OCI-LY7 (cell line): ENCODE results near the gene RCSD1.

Experiments used
- EZH2phosphoT487 ChIP-seq: fragments of 200-600 bp; sonication (generic); IDR thresholded peaks from 2 replicates; pipeline ENCODE4 v1.6.1; 2018; ENCODE audit warnings: low read depth, borderline replicate concordance, mild to moderate bottlenecking, mixed run types, antibody characterized with exemption, low read length, moderate library complexity, mixed read lengths
- TF ChIP-seq, protein P1 (sequence below): fragments of 200-600 bp; sonication (generic); conservative IDR thresholded peaks from 2 replicates; pipeline ENCODE4 v1.5.1; 2014; ENCODE audit warnings: mild to moderate bottlenecking, antibody characterized with exemption, low read length, moderate library complexity, mixed read lengths

GRCh38 chr1:167705250-167705649, 75.2 kb downstream of the RCSD1 start:
- TF ChIP-seq, protein P1, sequence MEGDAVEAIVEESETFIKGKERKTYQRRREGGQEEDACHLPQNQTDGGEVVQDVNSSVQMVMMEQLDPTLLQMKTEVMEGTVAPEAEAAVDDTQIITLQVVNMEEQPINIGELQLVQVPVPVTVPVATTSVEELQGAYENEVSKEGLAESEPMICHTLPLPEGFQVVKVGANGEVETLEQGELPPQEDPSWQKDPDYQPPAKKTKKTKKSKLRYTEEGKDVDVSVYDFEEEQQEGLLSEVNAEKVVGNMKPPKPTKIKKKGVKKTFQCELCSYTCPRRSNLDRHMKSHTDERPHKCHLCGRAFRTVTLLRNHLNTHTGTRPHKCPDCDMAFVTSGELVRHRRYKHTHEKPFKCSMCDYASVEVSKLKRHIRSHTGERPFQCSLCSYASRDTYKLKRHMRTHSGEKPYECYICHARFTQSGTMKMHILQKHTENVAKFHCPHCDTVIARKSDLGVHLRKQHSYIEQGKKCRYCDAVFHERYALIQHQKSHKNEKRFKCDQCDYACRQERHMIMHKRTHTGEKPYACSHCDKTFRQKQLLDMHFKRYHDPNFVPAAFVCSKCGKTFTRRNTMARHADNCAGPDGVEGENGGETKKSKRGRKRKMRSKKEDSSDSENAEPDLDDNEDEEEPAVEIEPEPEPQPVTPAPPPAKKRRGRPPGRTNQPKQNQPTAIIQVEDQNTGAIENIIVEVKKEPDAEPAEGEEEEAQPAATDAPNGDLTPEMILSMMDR = no peak
- no peak for TF ChIP-seq EZH2phosphoT487
